GM23338 (cell line): ENCODE measurements around the gene DMRT3. TPM values are rescaled to one million over a fixed set of nuclear protein-coding genes. Genes with fewer than 3 reads are reported as not detected.

Experiments
- ATAC-seq: fragments of 200-7000 bp; cut with Tn5 transposase; 3 replicates; pipeline ENCODE4 v1.9.1; 2020
- DNase-seq: peaks from one replicate; pipeline ENCODE4 v3.0.0-alpha.2; 2015; ENCODE audit warnings: low spot score
- H2AFZ ChIP-seq: fragments of 200-600 bp; sonication (generic); 2 replicates; pipeline ENCODE4 v1.8.0; 2016; ENCODE audit warnings: antibody characterized with exemption, mild to moderate bottlenecking, moderate library complexity
- H3F3A ChIP-seq: fragments of 200-600 bp; sonication (generic); replicated peaks from 2 replicates; pipeline ENCODE4 v1.8.0; 2017; ENCODE audit warnings: antibody characterized with exemption, mixed run types, low read depth
- H3K27ac ChIP-seq: fragments of 200-600 bp; sonication (generic); 2 replicates; pipeline ENCODE4 v1.6.1; 2016; ENCODE audit warnings: low read depth
- H3K27me3 ChIP-seq: fragments of 200-600 bp; sonication (generic); 2 replicates; pipeline ENCODE4 v1.8.0; 2016; ENCODE audit warnings: mild to moderate bottlenecking, mixed run types, moderate library complexity; ENCODE audit not compliant: insufficient read depth
- H3K36me3 ChIP-seq: fragments of 200-600 bp; sonication (generic); 2 replicates; pipeline ENCODE4 v1.8.0; 2016; ENCODE audit warnings: mild to moderate bottlenecking; ENCODE audit not compliant: insufficient read depth
- H3K4me1 ChIP-seq: fragments of 200-600 bp; sonication (generic); 2 replicates; pipeline ENCODE4 v1.8.0; 2016; ENCODE audit warnings: mild to moderate bottlenecking, moderate library complexity; ENCODE audit not compliant: insufficient read depth
- H3K4me2 ChIP-seq: fragments of 200-600 bp; sonication (generic); 2 replicates; pipeline ENCODE4 v1.7.1; 2017; ENCODE audit warnings: mixed run types
- H3K4me3 ChIP-seq: fragments of 200-600 bp; sonication (generic); 2 replicates; pipeline ENCODE4 v1.6.1; 2016; ENCODE audit warnings: mixed run types
- H3K79me2 ChIP-seq: fragments of 200-600 bp; sonication (generic); replicated peaks from 2 replicates; pipeline ENCODE4 v1.8.0; 2017; ENCODE audit warnings: mild to moderate bottlenecking; ENCODE audit not compliant: insufficient read depth
- H3K9me2 ChIP-seq: fragments of 200-600 bp; sonication (generic); 2 replicates; pipeline ENCODE4 v1.8.0; 2017; ENCODE audit not compliant: insufficient read depth
- H4K20me1 ChIP-seq: fragments of 200-600 bp; sonication (generic); replicated peaks from 2 replicates; pipeline ENCODE4 v1.8.0; 2017; ENCODE audit warnings: mild to moderate bottlenecking; ENCODE audit not compliant: insufficient read depth
- H3K27ac Mint-ChIP-seq: 2 replicates; pipeline ENCODE4 v1.8.0; 2020; ENCODE audit warnings: inconsistent platforms, mild to moderate bottlenecking, moderate library complexity, mixed read lengths
- H3K27me3 Mint-ChIP-seq: 3 replicates; pipeline ENCODE4 v1.8.0; 2022; ENCODE audit warnings: low read depth, mild to moderate bottlenecking, moderate library complexity, mixed read lengths, inconsistent platforms; ENCODE audit not compliant: insufficient read depth, poor library complexity
- H3K36me3 Mint-ChIP-seq: 3 replicates; pipeline ENCODE4 v1.8.0; 2021; ENCODE audit warnings: low read depth, mild to moderate bottlenecking, inconsistent platforms, moderate library complexity, mixed read lengths
- H3K4me1 Mint-ChIP-seq: 3 replicates; pipeline ENCODE4 v1.8.0; 2020; ENCODE audit warnings: mild to moderate bottlenecking, inconsistent platforms, mixed read lengths
- H3K4me3 Mint-ChIP-seq: 3 replicates; pipeline ENCODE4 v1.8.0; 2021; ENCODE audit warnings: moderate library complexity, mild to moderate bottlenecking, inconsistent platforms, mixed read lengths
- H3K9me3 Mint-ChIP-seq: 3 replicates; pipeline ENCODE4 v1.8.0; 2020; ENCODE audit warnings: moderate library complexity, mild to moderate bottlenecking, inconsistent platforms, mixed read lengths
- CREB1 ChIP-seq: fragments of 250-450 bp; sonication (Bioruptor Pico); IDR thresholded peaks from 2 replicates; pipeline ENCODE4 v1.5.0; 2020; ENCODE audit warnings: low read depth, mild to moderate bottlenecking, moderate library complexity
- CTCF ChIP-seq, 2 experiments: fragments of 200-600 bp in 1 of 2; sonication (generic) in 1 of 2; conservative IDR thresholded peaks; 2 replicates each; pipeline versions ENCODE4 v1.5.1 to v1.6.1; 2016 to 2017; ENCODE audit warnings: antibody characterized with exemption in 2 of 2, low read depth in 2 of 2, mild to moderate bottlenecking in 2 of 2, moderate library complexity in 1 of 2
- ETS1 ChIP-seq: IDR thresholded peaks from 2 replicates; pipeline ENCODE4 v1.6.1; 2016; ENCODE audit warnings: antibody characterized with exemption
- EZH2 ChIP-seq: fragments of 200-600 bp; sonication (generic); IDR thresholded peaks from one replicate; pipeline ENCODE4 v1.8.0; 2017; ENCODE audit warnings: antibody characterized with exemption, mild to moderate bottlenecking, low read depth; ENCODE audit not compliant: unreplicated experiment
- EZH2phosphoT487 ChIP-seq: fragments of 200-600 bp; sonication (generic); IDR thresholded peaks from one replicate; pipeline ENCODE4 v1.8.1; 2018; ENCODE audit warnings: antibody characterized with exemption; ENCODE audit not compliant: unreplicated experiment
- JUNB ChIP-seq: IDR thresholded peaks from one replicate; pipeline ENCODE4 v1.6.1; 2016; ENCODE audit warnings: antibody characterized with exemption; ENCODE audit not compliant: unreplicated experiment
- NANOG ChIP-seq: IDR thresholded peaks from 2 replicates; pipeline ENCODE4 v1.6.1; 2016; ENCODE audit warnings: antibody characterized with exemption, borderline replicate concordance
- POLR2AphosphoS5 ChIP-seq: IDR thresholded peaks from 2 replicates; pipeline ENCODE4 v1.6.1; 2016; ENCODE audit warnings: antibody characterized with exemption, low read depth
- ZNF114 ChIP-seq: fragments of 250-450 bp; sonication (Bioruptor Pico); IDR thresholded peaks from 2 replicates; pipeline ENCODE4 v1.5.0; 2020; ENCODE audit warnings: mild to moderate bottlenecking, moderate library complexity
- ZNF331 ChIP-seq: fragments of 250-450 bp; sonication (Bioruptor Pico); IDR thresholded peaks from 2 replicates; pipeline ENCODE4 v1.5.0; 2020; ENCODE audit warnings: low read depth, mild to moderate bottlenecking, moderate library complexity
- polyA plus RNA-seq: library from polyadenylated mRNA; unstranded; fragments of >200 nt; fragmentation: Nextera tagmentation; extraction: Ambion mirVana; gene quantifications from 2 replicates; pipeline ENCODE4 v1.2.1, GENCODE V29; 2016
- total RNA-seq: library from RNA; depleted of rRNA; stranded (reverse); fragments of >200 nt; shearing (Covaris generic); gene quantifications from 2 replicates; pipeline ENCODE4 v1.2.3, GENCODE V29; 2014

The DMRT3 gene
- total and polyA plus RNA-seq, 2 experiments from 2014 or later: not detected

GRCh38 chr9:976943-977837 lies 735 bp downstream of the DMRT3 start:
- H3K27ac Mint-ChIP-seq: no peak overlapping the region

GRCh38 chr9:977838-978830 lies 1.7 kb downstream of the DMRT3 start:
- Mint-ChIP-seq H3K4me1 (peaks cover 55% of the 10 kb centered on the region), H3K27ac (no peak overlapping the region), H3K4me3 (peak overlapping the region; percentile 60)
- no peak for TF ChIP-seq ZNF114 (CRISPR knock-in tag)
- no peak for TF ChIP-seq JUNB
- TF ChIP-seq CTCF (conservative IDR thresholded peaks at IDR 0.05; ENCODE audit: low read depth in 2 of 2): 0 out of 4 replicates have a peak, but pooled peaks of 1 of the 2 experiments have one; percentile 9
- TF ChIP-seq ETS1: no peak
- TF ChIP-seq NANOG: no peak
- TF ChIP-seq ZNF331 (CRISPR knock-in tag): no peak
- no peak for TF ChIP-seq CREB1 (CRISPR knock-in tag)
- peak; percentile 4 for TF ChIP-seq EZH2phosphoT487
- TF ChIP-seq POLR2AphosphoS5: no peak
- TF ChIP-seq EZH2: peak; percentile 91

More at GRCh38 chr9:976943-977837, 735 bp downstream of the DMRT3 start:
- DNase-seq: peak; percentile 65
- H3K4me1 Mint-ChIP-seq: peaks cover 56% of the 10 kb centered on the region
- peaks cover 50% of the 10 kb centered on the region for H3K4me1 ChIP-seq
- H3K27me3 ChIP-seq: peaks cover 100% of the 10 kb centered on the region
- H3K36me3 Mint-ChIP-seq: no peaks in the 10 kb centered on the region
- H3K27ac ChIP-seq: no peak overlapping the region
- H2AFZ ChIP-seq: peak overlapping the region; percentile 92
- TF ChIP-seq CTCF (conservative IDR thresholded peaks at IDR 0.05; ENCODE audit: low read depth in 2 of 2) (no peak), EZH2phosphoT487 (peak; percentile 87), EZH2 (peak; percentile 92)
- H3K36me3 ChIP-seq: no peaks in the 10 kb centered on the region
- H3K27me3 Mint-ChIP-seq: peaks cover 93% of the 10 kb centered on the region
- peak overlapping the region; percentile 60 for H3K4me3 Mint-ChIP-seq
- H4K20me1 ChIP-seq: peaks cover 48% of the 10 kb centered on the region
- no peaks in the 10 kb centered on the region for H3K9me2 ChIP-seq
- H3K4me2 ChIP-seq: peak overlapping the region; percentile 91
- peak; percentile 7 for ATAC-seq
- H3K79me2 ChIP-seq: no peaks in the 10 kb centered on the region
- H3K9me3 Mint-ChIP-seq: no peaks in the 10 kb centered on the region; the same call in 2 of the 3 replicates
- H3F3A ChIP-seq: peaks cover 23% of the 10 kb centered on the region
- peak overlapping the region; percentile 70 for H3K4me3 ChIP-seq

More at GRCh38 chr9:977838-978830, 1.7 kb downstream of the DMRT3 start:
- Histone ChIP-seq H3K4me1 (peaks cover 45% of the 10 kb centered on the region), H2AFZ (peak overlapping the region; percentile 63; the same call in 1 of the 2 replicates), H3K9me2 (no peaks in the 10 kb centered on the region), H3K4me2 (peak overlapping the region; percentile 91), H3K36me3 (no peaks in the 10 kb centered on the region), H3K79me2 (no peaks in the 10 kb centered on the region), H3K4me3 (peak overlapping the region; percentile 70), H3K27ac (no peak overlapping the region), H4K20me1 (peaks cover 48% of the 10 kb centered on the region), H3F3A (peaks cover 17% of the 10 kb centered on the region), H3K27me3 (peaks cover 100% of the 10 kb centered on the region)
- peaks cover 93% of the 10 kb centered on the region for H3K27me3 Mint-ChIP-seq
- H3K36me3 Mint-ChIP-seq: no peaks in the 10 kb centered on the region
- no peaks in the 10 kb centered on the region; the same call in 2 of the 3 replicates for H3K9me3 Mint-ChIP-seq
- ATAC-seq (no peak), DNase-seq (peak; percentile 52)
